ENCODE results near the gene GALR2.
"Not testable (repeated sequence)": the region's sequence is repeated elsewhere in the genome, so short reads cannot be mapped to it uniquely, and the experiment has no call there.

Gene GALR2

GRCh38 chr17:76033139-76033538 is 41.4 kb upstream of the GALR2 start:
- H3K4me3 ChIP-seq (ENCODE audit: low read depth, low read length): no peak overlapping the region
- TF ChIP-seq CTCF (IDR thresholded peaks at IDR 0.05; ENCODE audit: borderline replicate concordance, insufficient read depth, low read depth, low read length): no peak

GRCh38 chr17:76034428-76035350 is 39.9 kb upstream of the GALR2 start:
- no peak overlapping the region for H3K4me3 ChIP-seq (ENCODE audit: low read depth, low read length)
- TF ChIP-seq CTCF (IDR thresholded peaks at IDR 0.05; ENCODE audit: borderline replicate concordance, insufficient read depth, low read depth, low read length): no peak

GRCh38 chr17:76036497-76037261 is 37.9 kb upstream of the GALR2 start:
- H3K4me3 ChIP-seq (ENCODE audit: low read depth, low read length): no peak overlapping the region
- TF ChIP-seq CTCF (IDR thresholded peaks at IDR 0.05; ENCODE audit: borderline replicate concordance, insufficient read depth, low read depth, low read length): no peak

GRCh38 chr17:76038050-76038449 is 36.5 kb upstream of the GALR2 start:
- no peak for TF ChIP-seq CTCF (IDR thresholded peaks at IDR 0.05; ENCODE audit: borderline replicate concordance, insufficient read depth, low read depth, low read length)
- H3K4me3 ChIP-seq (ENCODE audit: low read depth, low read length): no peak overlapping the region

GRCh38 chr17:76039121-76039520 is 35.5 kb upstream of the GALR2 start:
- H3K4me3 ChIP-seq (ENCODE audit: low read depth, low read length): no peak overlapping the region
- TF ChIP-seq CTCF (IDR thresholded peaks at IDR 0.05; ENCODE audit: borderline replicate concordance, insufficient read depth, low read depth, low read length): no peak

GRCh38 chr17:76040376-76040775 is 34.2 kb upstream of the GALR2 start:
- H3K4me3 ChIP-seq (ENCODE audit: low read depth, low read length): no peak overlapping the region
- no peak for TF ChIP-seq CTCF (IDR thresholded peaks at IDR 0.05; ENCODE audit: borderline replicate concordance, insufficient read depth, low read depth, low read length)

GRCh38 chr17:76042868-76043267 is 31.7 kb upstream of the GALR2 start:
- not testable (repeated sequence) for H3K4me3 ChIP-seq (ENCODE audit: low read depth, low read length)

- not testable (repeated sequence) for H3K4me3 ChIP-seq (ENCODE audit: low read depth, low read length)
These were observed 30.0 kb upstream of the GALR2 start for GRCh38 chr17:76044475-76045007.
